SK-N-MC (cell line): Measurements from ENCODE around the gene KLHL20.
"Not testable (repeated sequence)": the region's sequence is repeated elsewhere in the genome, so short reads cannot be mapped to it uniquely, and the experiment has no call there.

Source experiments
- DNase-seq: peaks from one replicate; pipeline ENCODE4 v3.0.0-alpha.2; 2011; ENCODE audit warnings: low read depth, low spot score
- H3K27ac ChIP-seq: fragments of 200-600 bp; sonication (generic); 2 replicates; pipeline ENCODE4 v1.5.1; 2016; ENCODE audit warnings: mixed run types
- H3K36me3 ChIP-seq: fragments of 200-600 bp; sonication (generic); 2 replicates; pipeline ENCODE4 v1.6.1; 2017; ENCODE audit warnings: antibody characterized with exemption, low read length, mixed read lengths; ENCODE audit not compliant: insufficient read depth
- H3K4me3 ChIP-seq: fragments of 200-600 bp; sonication (generic); 2 replicates; pipeline ENCODE4 v1.5.1; 2016
- H3K9ac ChIP-seq: fragments of 200-600 bp; sonication (generic); 2 replicates; pipeline ENCODE4 v1.8.0; 2017; ENCODE audit warnings: mixed run types, mixed read lengths; ENCODE audit not compliant: insufficient read length
- H3K9me3 ChIP-seq: fragments of 200-600 bp; sonication (generic); 2 replicates; pipeline ENCODE4 v1.6.1; 2017; ENCODE audit warnings: low read depth, mild to moderate bottlenecking, antibody characterized with exemption, low read length, moderate library complexity, mixed read lengths
- EZH2 ChIP-seq: fragments of 200-600 bp; sonication (generic); IDR thresholded peaks from one replicate; pipeline ENCODE4 v1.6.1; 2017; ENCODE audit warnings: antibody characterized with exemption
- FOXP2 ChIP-seq: optimal IDR thresholded peaks from 2 replicates; pipeline ENCODE3; 2011; ENCODE audit warnings: mild to moderate bottlenecking, moderate library complexity; ENCODE audit not compliant: insufficient read depth; ENCODE audit errors: extremely low read length, control extremely low read depth
- POLR2AphosphoS5 ChIP-seq: IDR thresholded peaks from 2 replicates; pipeline ENCODE4 v1.6.1; 2012; ENCODE audit warnings: mild to moderate bottlenecking, low read depth, low read length, borderline replicate concordance

The KLHL20 gene

DNA sequence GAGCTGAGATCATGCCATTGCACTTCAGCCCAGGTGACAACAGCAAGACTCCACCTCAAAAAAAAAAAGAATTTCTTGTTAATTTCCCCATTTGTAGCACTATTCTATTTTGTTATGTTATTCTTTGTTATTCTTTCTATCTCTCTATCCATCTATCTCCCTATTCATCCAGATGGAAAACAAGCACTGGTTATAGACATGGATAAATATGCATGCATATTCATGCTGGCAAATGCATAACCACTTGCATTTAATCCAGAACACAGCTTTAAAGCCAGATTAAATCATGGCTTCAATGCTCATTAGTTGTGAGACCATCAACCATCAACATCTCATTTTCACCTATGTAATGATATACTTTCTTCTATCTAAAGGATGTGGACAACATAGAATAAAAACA is 21.5 kb upstream of the KLHL20 start:
- Histone ChIP-seq H3K9ac (no peak overlapping the region), H3K36me3 (no peaks in the 10 kb centered on the region), H3K4me3 (no peak overlapping the region), H3K27ac (no peak overlapping the region), H3K9me3 (no peaks in the 10 kb centered on the region)
- TF ChIP-seq EZH2: no peak
- no peak for TF ChIP-seq POLR2AphosphoS5
- no peak for TF ChIP-seq FOXP2
- DNase-seq: no peak

DNA sequence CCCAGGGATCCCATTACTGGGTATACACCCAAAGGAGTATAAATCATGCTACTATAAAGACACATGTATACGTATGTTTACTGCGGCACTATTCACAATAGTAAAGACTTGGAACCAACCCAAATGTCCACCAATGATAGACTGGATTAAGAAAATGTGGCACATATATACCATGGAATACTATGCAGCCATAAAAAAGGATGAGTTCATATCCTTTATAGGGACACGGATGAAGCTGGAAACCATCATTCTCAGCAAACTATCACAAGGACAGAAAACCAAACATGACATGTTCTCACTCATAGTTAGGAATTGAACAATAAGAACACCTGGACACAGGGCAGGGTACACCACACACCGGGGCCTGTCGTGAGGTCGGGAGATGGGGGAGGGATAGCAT is 13.5 kb upstream of the KLHL20 start:
- H3K9ac ChIP-seq, H3K9me3 ChIP-seq, H3K36me3 ChIP-seq, DNase-seq, H3K27ac ChIP-seq, H3K4me3 ChIP-seq: not testable (repeated sequence)

DNA sequence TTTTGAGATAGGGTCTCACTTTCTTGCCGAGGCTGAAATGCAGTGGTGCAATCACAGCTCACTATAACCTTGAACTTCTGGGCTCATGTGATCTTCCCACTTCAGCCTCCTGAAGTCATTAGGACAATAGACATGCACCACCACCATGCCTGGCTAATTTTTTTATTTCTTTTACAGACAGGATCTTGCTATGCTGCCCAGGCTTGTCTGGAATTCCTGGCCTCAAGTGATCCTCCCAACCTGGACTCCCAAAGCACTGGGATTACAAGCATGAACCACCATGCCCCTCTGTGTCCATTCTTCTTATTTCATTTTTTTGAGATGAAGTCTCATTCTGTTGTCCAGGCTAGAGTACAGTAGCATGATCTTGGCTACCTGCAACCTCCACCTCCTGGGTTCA is 12.0 kb upstream of the KLHL20 start:
- H3K36me3 ChIP-seq: no peaks in the 10 kb centered on the region
- no peak overlapping the region for H3K27ac ChIP-seq
- no peak overlapping the region for H3K4me3 ChIP-seq
- no peaks in the 10 kb centered on the region for H3K9me3 ChIP-seq
- DNase-seq: no peak
- TF ChIP-seq POLR2AphosphoS5 (no peak), FOXP2 (no peak), EZH2 (no peak)
- H3K9ac ChIP-seq: no peak overlapping the region

DNA sequence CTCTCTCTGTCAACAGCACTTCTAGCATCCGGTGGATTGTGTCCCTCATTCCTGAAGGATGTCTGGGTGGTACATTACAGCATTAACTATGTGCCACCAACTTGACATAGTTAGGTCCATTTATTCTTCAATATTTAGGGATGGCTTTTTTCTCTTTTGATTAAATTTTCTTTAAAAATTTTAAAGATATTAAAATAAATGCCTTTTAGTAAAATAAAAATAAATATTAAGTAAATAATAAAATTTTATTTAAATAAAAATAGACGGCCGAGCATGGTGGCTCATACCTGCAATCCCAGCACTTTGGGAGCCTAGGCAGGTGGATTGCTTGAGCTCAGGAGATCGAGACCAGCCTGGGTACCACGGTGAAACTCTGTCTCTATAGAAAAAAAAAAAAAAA is 9.7 kb upstream of the KLHL20 start:
- DNase-seq: no peak
- TF ChIP-seq POLR2AphosphoS5: no peak
- TF ChIP-seq FOXP2: no peak
- TF ChIP-seq EZH2: no peak
- Histone ChIP-seq H3K27ac (no peak overlapping the region), H3K36me3 (no peaks in the 10 kb centered on the region), H3K9me3 (no peaks in the 10 kb centered on the region), H3K4me3 (no peak overlapping the region), H3K9ac (no peak overlapping the region)

DNA sequence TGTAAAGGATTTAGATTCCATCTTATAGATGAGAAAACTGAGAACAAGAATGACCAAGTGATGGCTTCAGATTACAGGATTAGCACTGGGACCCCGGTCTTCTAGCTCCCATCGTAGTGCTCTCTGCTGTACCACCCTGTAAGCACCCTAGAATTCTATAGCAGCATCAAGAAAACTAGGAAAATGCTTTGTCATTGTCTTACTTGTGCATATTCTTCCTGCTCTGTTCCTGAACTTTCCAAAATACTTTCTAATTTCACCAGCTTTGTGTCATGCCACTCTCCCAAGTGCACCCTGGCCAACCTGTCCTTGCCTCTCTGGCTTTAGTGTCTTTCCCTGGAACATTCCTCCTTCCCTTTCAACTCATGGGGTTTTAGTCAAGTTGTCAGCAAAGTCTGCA is 6.0 kb upstream of the KLHL20 start:
- no peak overlapping the region for H3K4me3 ChIP-seq
- TF ChIP-seq FOXP2: no peak
- no peak for TF ChIP-seq POLR2AphosphoS5
- no peak for TF ChIP-seq EZH2
- no peak for DNase-seq

DNA sequence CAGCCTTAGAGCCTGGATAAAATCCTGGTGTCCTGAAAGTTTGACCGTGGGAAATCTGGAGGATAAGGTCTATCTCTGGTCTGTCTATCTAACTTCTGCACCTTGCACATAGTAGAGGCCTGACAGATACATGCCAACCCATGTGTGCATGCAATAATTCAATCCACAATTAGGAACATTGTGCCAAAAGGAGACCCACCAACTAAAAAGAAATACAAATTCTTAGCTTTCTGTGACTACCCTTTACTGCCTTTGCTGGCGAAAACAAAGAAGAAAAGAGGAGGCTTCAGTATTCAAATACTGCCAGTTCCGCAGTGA is 381 bp upstream of the KLHL20 start:
- peak overlapping the region; percentile 58 for H3K9ac ChIP-seq
- TF ChIP-seq FOXP2: no peak
- TF ChIP-seq EZH2: no peak
- TF ChIP-seq POLR2AphosphoS5: no peak
- peak overlapping the region; percentile 88 for H3K4me3 ChIP-seq
- H3K9me3 ChIP-seq: no peaks in the 10 kb centered on the region
- no peak overlapping the region; the same call in 1 of the 2 replicates for H3K27ac ChIP-seq
- H3K36me3 ChIP-seq: no peaks in the 10 kb centered on the region
- no peak for DNase-seq

More for the DNA sequence above, 6.0 kb upstream of the KLHL20 start:
- Histone ChIP-seq H3K36me3 (no peaks in the 10 kb centered on the region), H3K9me3 (no peaks in the 10 kb centered on the region), H3K27ac (no peak overlapping the region), H3K9ac (no peak overlapping the region)

DNA sequence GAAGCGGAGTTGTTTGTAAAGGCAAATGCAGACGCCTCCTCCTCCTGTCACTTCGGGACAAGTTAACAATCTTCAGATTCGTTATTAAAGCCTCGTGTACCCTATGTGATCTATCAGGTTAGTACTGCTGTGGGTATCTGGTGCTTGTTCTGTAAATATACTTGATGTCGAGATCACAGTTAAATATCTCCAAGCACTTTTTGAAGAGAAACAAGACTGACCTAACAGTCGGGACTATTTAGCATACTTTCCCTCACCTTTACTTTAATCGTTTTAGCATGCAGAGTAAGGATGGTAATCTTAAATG is 710 bp downstream of the KLHL20 start:
- no peaks in the 10 kb centered on the region for H3K36me3 ChIP-seq
- DNase-seq: no peak
- TF ChIP-seq EZH2: no peak
- TF ChIP-seq FOXP2: no peak
- TF ChIP-seq POLR2AphosphoS5: no peak
- H3K27ac ChIP-seq: no peak overlapping the region
- H3K4me3 ChIP-seq: peak overlapping the region; percentile 88
- H3K9me3 ChIP-seq: no peaks in the 10 kb centered on the region
- H3K9ac ChIP-seq: peak overlapping the region; percentile 79

DNA sequence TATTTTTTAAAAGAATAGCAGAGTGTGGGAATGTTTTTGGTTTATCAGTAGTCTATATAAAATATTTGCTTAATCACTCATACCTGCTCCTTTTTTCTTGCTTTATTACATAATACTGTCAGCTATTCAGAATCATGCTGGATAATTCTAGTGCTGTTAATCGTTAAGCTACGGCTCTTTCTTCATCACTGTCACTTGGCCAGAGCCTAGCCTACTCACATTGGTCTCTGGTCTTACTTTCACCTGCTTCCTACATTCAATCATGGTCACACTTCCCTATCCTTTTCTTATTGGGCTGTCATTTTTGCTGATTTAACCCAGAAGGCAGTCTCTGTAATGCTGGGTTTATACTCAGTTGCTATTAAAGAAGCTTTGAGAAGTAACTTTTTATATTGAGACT is 2.5 kb downstream of the KLHL20 start:
- Histone ChIP-seq H3K9ac (no peak overlapping the region), H3K36me3 (0 out of 2 replicates have a peak, but pooled peaks cover 4% of the 10 kb centered on the region), H3K4me3 (no peak overlapping the region), H3K9me3 (no peaks in the 10 kb centered on the region), H3K27ac (no peak overlapping the region)
- DNase-seq: no peak
- no peak for TF ChIP-seq EZH2

DNA sequence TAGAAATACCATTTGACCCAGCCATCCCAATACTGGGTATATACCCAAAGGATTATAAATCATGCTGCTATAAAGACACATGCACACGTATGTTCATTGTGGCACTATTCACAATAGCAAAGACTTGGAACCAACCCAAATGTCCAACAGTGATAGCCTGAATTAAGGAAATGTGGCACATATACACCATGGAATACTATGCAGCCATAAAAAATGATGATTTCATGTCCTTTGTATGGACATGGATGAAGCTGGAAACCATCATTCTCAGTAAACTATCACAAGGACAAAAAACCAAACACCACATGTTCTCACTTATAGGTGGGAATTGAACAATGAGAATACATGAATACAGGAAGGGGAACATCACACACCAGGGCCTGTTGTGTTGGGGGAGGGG is 16.6 kb downstream of the KLHL20 start:
- not testable (repeated sequence) for H3K9me3 ChIP-seq

DNA sequence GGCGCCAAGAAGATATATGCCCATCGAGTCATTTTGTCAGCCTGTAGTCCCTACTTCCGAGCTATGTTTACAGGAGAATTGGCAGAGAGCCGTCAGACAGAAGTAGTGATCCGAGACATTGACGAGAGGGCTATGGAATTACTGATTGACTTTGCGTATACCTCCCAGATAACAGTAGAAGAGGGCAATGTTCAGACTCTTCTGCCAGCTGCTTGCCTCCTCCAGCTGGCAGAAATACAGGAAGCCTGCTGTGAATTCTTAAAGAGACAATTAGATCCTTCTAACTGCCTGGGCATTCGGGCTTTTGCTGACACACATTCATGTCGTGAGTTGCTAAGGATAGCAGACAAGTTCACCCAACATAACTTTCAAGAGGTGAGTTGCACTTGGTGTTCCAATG is 19.1 kb downstream of the KLHL20 start:
- Histone ChIP-seq H3K27ac (no peak overlapping the region), H3K9ac (no peak overlapping the region), H3K4me3 (no peak overlapping the region), H3K36me3 (peaks cover 8% of the 10 kb centered on the region; the same call in 1 of the 2 replicates), H3K9me3 (no peaks in the 10 kb centered on the region)
- TF ChIP-seq POLR2AphosphoS5 (no peak), EZH2 (no peak), FOXP2 (no peak)
- DNase-seq: no peak

More for the DNA sequence above, 16.6 kb downstream of the KLHL20 start:
- H3K27ac ChIP-seq, H3K4me3 ChIP-seq, DNase-seq, H3K36me3 ChIP-seq, H3K9ac ChIP-seq: not testable (repeated sequence)

DNA sequence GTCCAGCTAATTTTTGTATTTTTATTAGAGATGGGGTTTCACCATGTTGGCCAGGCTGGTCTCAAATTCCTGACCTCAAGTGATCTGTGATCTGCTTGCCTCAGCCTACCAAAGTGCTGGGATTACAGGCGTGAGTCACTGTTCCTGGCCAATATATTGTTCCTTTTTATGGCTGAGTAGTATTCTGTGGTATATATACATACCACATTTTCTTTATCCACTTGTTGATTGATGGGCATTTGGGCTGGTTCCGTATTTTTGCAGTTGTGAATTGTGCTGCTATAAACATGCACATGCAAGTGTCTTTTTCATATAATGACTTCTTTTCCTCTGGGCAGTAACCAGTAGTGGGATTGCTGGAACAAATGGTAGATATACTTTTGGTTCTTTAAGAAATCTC is 21.3 kb downstream of the KLHL20 start:
- H3K9ac ChIP-seq, DNase-seq, H3K9me3 ChIP-seq, H3K4me3 ChIP-seq, H3K27ac ChIP-seq, H3K36me3 ChIP-seq: not testable (repeated sequence)
